HG03064 (cell line): ENCODE data around the gene AGTRAP.

Experiments
- ATAC-seq: cut with Tn5 transposase; IDR thresholded peaks from one replicate; pipeline ENCODE4 v1.9.1; 2021; ENCODE audit warnings: low read depth; ENCODE audit not compliant: unreplicated experiment

The AGTRAP gene

GRCh38 chr1:11757047-11757446 is 21.1 kb downstream of the AGTRAP start:
- no peak for ATAC-seq

- no peak for ATAC-seq
These were observed 23.9 kb downstream of the AGTRAP start for GRCh38 chr1:11759791-11760190.

GRCh38 chr1:11761285-11761684 is 25.3 kb downstream of the AGTRAP start:
- ATAC-seq: no peak

- ATAC-seq: no peak
These were observed 26.1 kb downstream of the AGTRAP start, which contains the start of gene C1orf167 for GRCh38 chr1:11761988-11762406. C1orf167 (plus strand) TSS chr1:11762193; CDS start chr1:11764401, 2,208 bp downstream.

GRCh38 chr1:11764115-11764514 is 28.2 kb downstream of the AGTRAP start:
- ATAC-seq: no peak

- no peak for ATAC-seq
These were observed 28.6 kb downstream of the AGTRAP start for GRCh38 chr1:11764519-11764918.

- ATAC-seq: no peak
These were observed 29.9 kb downstream of the AGTRAP start for GRCh38 chr1:11765661-11766428.

- no peak for ATAC-seq
These were observed 30.5 kb downstream of the AGTRAP start for GRCh38 chr1:11766429-11766776.

- ATAC-seq: no peak
These were observed 32.2 kb downstream of the AGTRAP start for GRCh38 chr1:11767922-11768704.

- ATAC-seq: no peak
These were observed 32.9 kb downstream of the AGTRAP start for GRCh38 chr1:11768821-11769220.

- ATAC-seq: no peak
These were observed 33.3 kb downstream of the AGTRAP start for GRCh38 chr1:11769274-11769673.

- no peak for ATAC-seq
These were observed 34.1 kb downstream of the AGTRAP start for GRCh38 chr1:11770011-11770410.

- no peak for ATAC-seq
These were observed 35.6 kb downstream of the AGTRAP start for GRCh38 chr1:11771481-11772043.

- ATAC-seq: no peak
These were observed 36.5 kb downstream of the AGTRAP start for GRCh38 chr1:11772458-11772857.

- no peak for ATAC-seq
These were observed 38.8 kb downstream of the AGTRAP start for GRCh38 chr1:11774753-11775152.

- no peak for ATAC-seq
These were observed 41.9 kb downstream of the AGTRAP start for GRCh38 chr1:11777658-11778322.

- no peak for ATAC-seq
These were observed 42.4 kb downstream of the AGTRAP start for GRCh38 chr1:11778336-11778735.

- ATAC-seq: no peak
These were observed 43.1 kb downstream of the AGTRAP start for GRCh38 chr1:11778844-11779623.

- ATAC-seq: no peak
These were observed 43.9 kb downstream of the AGTRAP start for GRCh38 chr1:11779715-11780379.
